ENCODE measurements around the gene WDFY3.

WDFY3 gene

DNA sequence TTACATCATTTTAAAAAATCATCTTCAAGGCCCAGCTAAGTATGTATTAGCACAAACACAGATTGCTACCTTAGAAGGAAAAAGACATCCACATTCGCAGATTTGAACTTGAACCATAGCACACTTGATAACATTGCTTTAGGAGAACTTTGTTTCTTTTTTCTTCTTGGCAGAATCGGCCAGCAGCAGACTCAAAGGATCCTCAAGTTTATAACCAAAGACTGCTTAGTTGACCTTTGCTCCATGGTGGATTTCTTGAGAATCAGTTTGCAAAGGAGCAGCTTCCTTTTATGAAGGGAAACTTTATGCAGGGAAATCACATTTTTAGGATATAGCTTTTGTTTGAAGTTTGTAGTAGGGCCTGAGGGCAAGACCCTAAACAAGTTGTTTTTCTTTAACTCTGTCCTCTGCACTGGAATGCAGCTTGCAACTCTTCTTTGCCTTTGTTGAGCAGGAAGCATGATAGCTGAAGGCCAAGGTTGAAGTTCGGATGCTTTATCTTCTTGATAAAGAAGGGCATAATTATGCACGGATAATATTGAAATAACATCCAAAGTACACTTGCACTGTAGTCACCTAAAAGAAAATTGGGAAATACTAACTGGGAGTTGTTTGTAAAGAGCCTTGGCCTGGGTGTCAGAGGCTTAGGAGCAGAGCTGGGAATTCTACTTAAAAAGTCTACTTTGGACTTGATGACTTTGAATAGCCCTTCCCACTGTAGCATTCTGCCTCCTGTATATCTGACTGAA, 305.1 kb downstream of the WDFY3 start:
- DNase-seq, result no peak

DNA sequence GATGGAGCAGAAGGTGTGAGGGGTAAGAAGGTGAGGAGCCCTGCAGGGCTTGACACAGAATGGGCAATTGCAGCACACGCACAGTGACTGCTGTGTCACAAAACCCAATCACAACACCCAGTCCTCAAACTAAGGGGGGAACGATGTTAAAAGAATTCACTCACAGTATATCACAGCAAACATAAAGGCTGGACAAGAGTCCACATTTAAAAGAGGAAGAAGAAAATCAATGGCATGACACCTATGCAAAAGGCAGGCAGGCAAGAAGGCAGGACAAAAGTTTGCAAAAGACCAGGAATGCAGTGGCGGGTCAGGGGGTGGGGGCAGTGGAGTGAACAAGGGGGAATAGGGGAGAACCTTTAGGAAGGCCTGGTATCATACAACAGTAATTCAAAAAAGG, 305.9 kb downstream of the WDFY3 start:
- no peak for DNase-seq

DNA sequence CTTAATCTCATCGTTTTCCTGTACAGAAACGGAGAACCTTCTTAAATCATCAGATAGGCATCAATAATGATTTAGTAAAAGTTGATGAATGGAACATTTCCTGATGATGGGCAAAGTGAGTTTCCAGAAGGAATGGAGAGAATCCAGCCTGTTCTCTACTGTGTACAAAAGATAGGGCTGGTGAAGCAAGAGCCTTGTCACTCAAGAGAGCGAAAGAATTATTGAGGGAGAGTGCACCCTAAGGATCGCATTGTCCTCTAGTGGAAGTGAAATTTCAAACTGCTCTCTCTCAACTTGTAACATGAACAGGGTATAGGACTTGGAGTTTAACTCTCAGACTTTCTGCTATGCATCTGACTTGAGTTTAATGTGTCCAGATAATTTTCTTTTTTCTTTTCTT, 314.0 kb downstream of the WDFY3 start:
- DNase-seq, result no peak

DNA sequence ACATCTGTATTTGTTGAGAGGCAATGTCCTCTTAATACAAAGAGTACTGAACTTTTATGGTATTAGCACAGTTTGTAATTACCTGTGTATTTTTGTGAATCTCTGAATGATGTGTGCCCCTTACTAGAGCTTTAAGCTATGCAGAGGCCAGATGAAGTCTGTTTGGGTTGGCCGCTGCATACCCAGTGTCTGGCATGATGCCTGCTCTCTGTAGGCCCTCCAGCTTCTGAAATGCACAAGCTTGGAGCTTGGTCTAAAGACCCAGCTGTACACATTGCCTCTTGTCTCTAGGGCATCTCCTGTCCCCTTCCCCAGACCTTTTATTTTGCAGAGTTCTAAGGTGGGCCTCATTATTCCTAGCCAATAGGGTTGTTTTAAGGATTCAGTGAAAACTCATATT, 315.0 kb downstream of the WDFY3 start:
- DNase-seq, result no peak

DNA sequence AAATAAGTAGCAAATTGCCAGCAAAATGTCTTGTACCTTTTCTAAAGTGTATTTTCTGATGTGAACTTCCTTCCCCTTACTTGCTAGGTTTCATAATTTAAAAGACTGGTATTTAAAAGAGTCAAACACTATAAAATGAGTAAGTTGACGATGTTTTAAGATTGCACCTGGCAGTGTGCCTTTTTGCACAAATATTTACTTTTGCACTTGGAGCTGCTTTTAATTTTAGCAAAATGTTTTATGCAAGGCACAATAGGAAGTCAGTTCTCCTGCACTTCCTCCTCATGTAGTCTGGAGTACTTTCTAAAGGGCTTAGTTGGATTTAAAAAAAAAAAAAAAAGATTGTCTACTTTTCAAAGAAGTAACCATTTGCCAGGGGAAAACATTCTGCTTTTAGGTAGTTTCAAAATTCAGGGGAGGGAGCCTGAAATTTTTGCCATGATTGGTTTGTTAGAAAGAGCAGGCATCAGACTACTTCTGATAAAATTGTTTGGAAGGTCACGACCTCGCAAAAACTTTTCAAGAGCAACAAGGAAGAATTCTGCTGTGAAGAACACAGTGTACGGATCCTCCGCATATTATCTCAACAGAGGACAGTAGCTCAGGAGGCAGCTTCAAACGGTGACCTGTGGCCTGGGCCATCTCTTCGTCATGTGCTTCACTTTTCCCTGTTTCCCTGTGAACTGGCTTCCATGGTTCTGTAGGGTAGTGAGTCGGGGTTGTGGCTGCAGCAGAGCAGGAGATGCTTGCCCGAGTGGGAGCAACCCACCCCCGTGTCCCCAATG, 317.4 kb downstream of the WDFY3 start:
- DNase-seq, result no peak

DNA sequence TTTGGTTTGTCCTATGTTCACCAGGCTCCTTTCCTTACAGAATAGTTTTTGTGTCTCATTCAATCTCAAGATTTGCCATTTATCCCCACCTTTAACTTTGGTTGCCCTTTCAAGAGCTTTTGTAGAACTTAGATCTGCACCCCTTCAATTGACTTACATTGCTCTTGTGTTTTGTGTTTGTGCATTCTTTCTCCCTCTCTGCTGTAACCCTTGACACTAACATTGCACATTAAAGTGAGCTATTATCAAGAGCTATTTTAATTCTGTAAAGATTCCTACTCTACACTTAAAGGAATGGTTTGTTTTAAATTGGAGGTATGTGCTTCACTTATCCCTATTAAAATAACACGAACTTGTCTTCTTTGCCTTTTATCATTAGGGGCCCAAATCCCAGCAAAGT, 318.3 kb downstream of the WDFY3 start:
- no peak for DNase-seq

DNA sequence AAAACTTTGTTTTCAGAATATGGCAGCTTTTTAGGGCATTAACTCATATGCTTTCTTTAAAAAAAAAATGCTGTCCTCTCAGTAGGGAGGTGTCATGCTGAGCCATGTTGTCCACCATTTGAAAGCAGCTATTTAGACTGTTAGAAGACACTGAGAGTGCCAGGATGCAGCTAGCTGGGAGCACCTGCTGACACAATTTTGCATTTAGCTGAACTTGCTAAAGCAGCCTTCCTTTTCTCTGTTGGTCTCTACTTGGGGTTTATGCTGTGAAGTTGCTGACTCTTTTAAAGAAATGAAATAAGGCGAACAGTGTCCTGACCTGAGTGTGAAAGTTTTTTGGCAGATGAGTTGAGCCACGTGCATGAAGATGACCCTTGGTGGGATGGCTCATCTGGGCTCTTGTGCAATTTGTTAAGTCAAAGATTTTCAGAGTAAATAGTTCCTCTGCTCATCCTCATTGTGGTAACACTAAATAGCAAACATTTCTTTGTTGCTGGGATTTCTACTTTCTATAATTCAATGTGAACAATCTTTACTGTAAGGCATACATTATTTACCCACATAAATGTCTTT, 319.1 kb downstream of the WDFY3 start:
- no peak for DNase-seq

DNA sequence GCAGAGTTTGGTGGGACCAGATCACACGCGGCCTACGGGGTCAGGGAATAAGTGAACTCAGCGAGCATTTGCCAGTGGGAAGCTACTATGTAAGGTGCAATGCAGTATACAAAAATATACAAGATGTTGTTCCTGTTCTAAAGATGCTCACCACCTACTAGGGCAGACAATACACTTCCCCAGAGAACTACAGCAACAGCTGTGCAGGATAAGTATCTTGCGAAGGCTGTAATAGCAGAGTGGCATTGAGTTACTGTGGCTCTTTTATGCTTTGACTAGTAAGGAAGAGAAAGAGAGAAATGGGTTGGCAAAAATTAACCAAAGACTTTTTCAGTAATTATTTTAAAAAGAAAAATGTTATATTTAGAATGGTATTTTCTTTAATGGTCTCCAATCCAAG, 322.4 kb downstream of the WDFY3 start:
- no peak for DNase-seq

DNA sequence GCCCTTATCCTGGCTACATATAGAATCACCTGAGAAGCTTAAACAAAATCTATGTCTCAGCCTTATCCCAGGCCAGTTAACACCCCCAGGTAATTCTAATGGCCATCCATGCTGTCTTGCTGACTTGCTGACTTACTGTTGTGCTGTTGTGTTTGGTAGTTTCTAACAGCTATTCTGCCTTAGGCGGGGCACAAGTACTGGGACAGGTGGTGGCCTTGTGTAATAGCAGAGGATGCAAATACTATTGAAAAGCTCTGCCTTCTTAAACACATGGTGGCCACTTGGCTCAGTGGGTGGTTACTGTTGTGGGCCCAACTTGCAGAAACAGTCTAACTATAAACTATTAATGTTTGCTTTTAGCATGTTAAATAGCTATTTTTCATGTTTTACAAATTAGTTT, 327.3 kb downstream of the WDFY3 start:
- DNase-seq, result no peak

DNA sequence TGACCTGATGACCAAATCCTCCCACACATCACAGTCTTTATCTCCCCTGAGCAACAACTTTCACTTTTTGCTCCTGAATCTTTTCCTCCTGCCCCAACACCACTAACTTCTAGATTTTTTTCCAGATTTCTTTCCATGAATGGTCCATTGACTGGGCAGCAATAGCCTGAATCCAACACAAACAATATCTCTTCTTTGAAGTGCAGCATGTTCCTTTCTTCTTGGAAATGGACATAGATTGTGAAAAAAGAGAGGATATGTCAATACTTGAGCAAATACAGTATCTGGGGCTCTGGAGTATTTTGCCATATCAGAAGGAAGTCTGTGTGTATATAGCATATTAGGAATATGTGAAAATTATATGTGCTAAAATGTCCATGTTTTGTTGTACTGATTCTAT, 328.4 kb downstream of the WDFY3 start:
- no peak for DNase-seq

DNA sequence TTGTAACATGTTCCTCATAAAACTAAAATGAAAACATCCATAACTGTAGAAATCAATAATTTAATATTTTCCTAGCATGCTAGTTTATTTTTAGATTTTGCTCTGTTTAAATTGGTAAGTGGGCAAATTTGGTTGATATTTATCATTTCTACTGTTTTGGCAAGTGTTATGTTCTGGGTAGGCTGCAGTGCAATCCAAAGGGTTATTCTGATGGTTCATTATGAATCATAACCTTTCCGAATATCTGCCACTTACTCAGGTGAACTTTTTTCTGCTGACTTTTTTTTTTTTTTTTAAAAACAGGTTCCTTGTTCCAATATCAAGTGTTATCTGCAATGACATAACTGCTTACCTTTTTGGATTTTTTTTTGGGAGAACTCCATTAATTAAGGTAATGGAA, 331.5 kb downstream of the WDFY3 start:
- no peak for DNase-seq

DNA sequence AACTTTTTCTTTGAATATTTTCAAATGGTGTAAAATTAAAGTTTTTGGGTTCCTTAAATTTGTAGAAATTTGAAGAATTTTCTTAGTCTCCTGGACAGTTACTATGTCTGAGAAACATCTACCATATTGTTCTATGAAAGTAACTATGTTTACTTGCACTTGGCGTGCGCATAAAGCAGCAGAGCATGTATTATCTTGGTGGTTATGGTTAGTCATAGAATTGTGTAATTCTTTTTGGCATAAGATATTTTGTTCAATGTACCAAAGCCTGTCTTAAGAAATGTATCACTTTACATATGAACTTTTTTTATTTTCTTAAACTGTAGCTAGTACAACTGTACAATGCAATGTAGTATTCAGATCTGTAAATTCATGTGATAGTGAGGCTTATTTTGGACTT, 334.4 kb downstream of the WDFY3 start:
- DNase-seq, result no peak

DNA sequence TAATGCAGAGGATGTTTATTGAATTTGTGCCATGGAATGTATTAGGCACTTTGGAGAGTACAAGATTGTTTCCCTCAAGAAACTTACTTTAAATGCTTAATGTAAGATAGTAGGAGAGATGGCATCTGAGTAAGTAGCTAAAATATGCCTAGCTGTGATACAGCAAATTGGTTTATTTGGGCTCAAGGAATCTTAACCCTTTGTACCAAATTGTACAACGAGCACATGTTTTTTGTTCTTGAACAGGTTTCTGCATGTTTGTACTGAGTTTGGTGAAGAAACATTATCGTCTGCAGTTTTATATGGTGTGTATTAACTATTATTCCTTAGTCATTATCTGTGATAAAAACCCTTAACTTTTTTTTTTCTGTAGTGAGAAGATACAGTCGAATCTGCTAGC, 334.9 kb downstream of the WDFY3 start:
- DNase-seq, result no peak

DNA sequence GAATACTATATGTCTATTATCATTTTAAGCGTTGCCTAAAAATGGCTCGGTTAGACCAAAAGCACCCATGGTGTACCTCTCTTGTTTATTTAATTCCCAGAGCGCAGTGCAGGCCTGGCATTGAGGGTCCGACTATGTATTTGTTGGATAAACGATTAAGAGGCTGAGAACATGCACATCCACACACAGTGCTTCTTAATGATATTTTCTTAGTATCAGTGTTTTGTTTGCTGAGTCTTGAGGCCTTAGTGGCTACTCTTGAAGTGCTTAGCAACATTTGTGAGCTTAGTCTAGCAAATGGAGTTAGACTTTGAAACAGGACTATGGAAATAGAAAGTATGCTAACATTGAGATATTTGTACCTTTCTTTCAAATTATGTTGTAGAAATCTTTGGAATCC, 339.8 kb downstream of the WDFY3 start:
- no peak for DNase-seq

DNA sequence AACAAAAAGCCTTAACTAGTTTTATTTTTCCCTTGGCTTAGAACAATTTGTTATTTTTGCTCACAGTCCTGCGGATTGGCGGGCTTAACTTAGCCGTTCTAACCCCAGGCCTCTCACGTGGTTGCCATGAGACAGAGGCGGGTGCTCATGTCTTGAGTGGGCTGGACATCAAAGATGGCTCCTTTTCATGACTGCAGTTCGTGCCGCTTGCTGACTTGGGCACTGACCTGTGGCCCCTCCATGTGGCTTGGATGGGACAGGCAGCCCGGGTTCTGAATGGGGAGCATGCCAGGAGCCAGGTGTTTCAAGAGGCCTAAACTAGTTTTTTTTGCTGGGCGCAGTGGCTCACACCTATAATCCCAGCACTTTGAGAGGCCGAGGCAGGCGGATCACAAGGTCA, 342.8 kb downstream of the WDFY3 start:
- no peak for DNase-seq

DNA sequence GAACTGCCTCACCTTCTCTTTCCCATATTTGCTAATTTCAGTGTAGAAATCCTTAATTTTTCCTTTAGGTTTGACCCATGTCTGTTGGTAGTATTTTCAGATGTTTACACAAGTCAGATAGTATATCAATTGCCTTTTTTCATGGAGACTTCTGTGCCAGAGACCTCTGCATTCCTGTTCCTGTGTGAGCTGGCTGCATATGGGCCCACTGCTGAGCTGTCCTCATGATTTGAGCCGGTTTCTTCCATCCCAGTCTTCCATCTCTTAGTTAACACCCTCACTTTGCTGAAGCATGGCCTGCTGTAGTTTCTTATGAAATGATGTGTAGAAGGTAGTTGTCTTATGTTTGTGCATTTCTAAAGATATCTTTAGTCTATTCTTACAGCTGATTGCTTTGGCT, 343.5 kb downstream of the WDFY3 start:
- DNase-seq, result no peak
